ENCODE results near the gene HEATR3.

- no peak for TF ChIP-seq CTCF (IDR thresholded peaks at IDR 0.05)
- TF ChIP-seq SREBF2 (IDR thresholded peaks at IDR 0.05) = no peak
- no peak for TF ChIP-seq TP53 (CRISPR knock-in tag; IDR thresholded peaks at IDR 0.05)
- TF ChIP-seq HMGXB4 (CRISPR knock-in tag; IDR thresholded peaks at IDR 0.05; ENCODE audit: borderline replicate concordance) = no peak
- TF ChIP-seq ZSCAN20 (CRISPR knock-in tag; IDR thresholded peaks at IDR 0.05) = no peak
- TF ChIP-seq NR3C1 (IDR thresholded peaks at IDR 0.05) = no peak
- no peak for TF ChIP-seq NPAS2 (CRISPR knock-in tag; IDR thresholded peaks at IDR 0.05; ENCODE audit: borderline replicate concordance)
Measured at GRCh38 chr16:50046853-50047252, 18.9 kb upstream of the HEATR3 start.
